ENCODE measurements around the gene TMEM47. TPM values are rescaled to one million over a fixed set of nuclear protein-coding genes. Genes with fewer than 3 reads are reported as not detected.

TMEM47 gene
- polyA plus RNA-seq, 4 donors, result 0.22 to 7.7 (median 2.2) TPM

DNA sequence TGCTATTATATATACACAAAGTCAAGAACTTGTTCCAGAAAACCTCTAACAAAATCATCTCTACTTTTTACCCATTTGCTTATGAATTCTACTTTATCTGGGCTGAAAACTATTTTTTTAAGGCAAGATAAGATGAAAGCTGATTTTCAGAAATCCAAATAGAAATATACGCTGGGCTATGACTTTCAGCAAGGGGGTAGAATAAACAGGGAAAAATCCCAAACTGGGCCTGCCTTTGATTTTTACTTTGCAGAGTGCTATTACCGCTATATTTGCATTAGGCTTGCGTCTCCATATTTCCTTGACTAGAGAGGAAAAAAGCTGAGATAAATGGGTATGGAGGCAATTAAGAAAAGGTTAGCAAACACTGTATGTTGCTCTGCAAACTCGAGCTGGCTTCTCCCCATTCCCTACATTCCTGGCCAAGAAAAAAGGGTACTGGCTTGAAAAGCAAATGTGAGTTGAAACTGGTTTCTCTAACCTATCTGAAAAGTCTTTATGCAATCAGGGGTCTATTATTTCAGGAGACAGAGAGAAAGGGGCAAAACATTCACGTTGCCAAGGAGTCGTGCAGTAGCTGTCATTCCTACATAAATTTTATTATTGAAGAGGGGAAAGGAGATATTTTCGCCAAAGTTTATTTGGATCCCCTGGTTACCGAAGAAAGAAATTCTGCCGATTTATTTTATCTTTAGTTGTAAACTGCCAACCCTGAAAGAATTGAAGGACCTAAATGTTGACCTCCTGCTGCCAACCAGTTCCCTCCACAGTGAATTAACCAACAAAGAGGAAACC, 2.2 kb downstream of the TMEM47 start:
- 25 to 34% (median 27%) methylated on average over 9 of the region's 9 CpGs for WGBS, 3 donors
- no peak overlapping the region for H3K4me3 ChIP-seq (ENCODE audit: low read depth in 1 of 3, low read length in 3 of 3)
- no peak for FAIRE-seq
- no peaks in the 10 kb centered on the region for H3K36me3 ChIP-seq (ENCODE audit: control insufficient read depth in 3 of 3, insufficient read depth in 2 of 3, low read depth in 1 of 3, low read length in 3 of 3)
- DNase-seq, result no peak
- H3K27ac ChIP-seq (ENCODE audit: low read depth in 1 of 3, low read length in 2 of 3), result no peak overlapping the region
- H3K4me1 ChIP-seq (ENCODE audit: control insufficient read depth in 3 of 3, insufficient read depth in 2 of 3, low read depth in 1 of 3, low read length in 2 of 3), result no peaks in the 10 kb centered on the region
- peaks cover 0 to 15% (median 0%) of the 10 kb centered on the region in 3 donors for H3K27me3 ChIP-seq (ENCODE audit: control insufficient read depth in 3 of 3, insufficient read depth in 3 of 3, low read length in 3 of 3)
- H3K9me3 ChIP-seq (ENCODE audit: control insufficient read depth in 2 of 2, insufficient read depth in 1 of 2, low read depth in 1 of 2, low read length in 1 of 2), result no peaks in the 10 kb centered on the region

DNA sequence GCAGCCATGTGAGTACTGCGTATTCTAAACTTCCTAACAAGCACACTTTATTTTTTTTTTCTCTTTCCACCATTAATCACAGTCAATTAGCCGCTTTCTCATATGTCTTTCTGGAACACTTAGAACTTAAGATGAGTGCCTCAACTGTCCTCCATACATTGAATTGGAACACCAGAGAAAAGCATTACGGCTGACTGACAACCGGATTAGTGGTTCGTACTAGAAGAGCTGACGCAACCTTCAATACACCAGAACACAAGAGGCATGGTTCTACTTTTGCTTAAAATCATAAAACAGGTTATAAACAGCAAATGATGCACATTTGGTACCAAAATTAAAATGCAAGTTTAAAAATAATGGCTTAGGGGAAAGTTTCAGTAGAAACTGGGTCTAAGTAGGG, 3.3 kb downstream of the TMEM47 start:
- no peak overlapping the region for H3K27ac ChIP-seq (ENCODE audit: low read depth in 1 of 3, low read length in 2 of 3)
- WGBS, 3 donors, result 63 to 92% (median 80%) methylated on average over 6 of the region's 6 CpGs
- H3K36me3 ChIP-seq (ENCODE audit: control insufficient read depth in 3 of 3, insufficient read depth in 2 of 3, low read depth in 1 of 3, low read length in 3 of 3), result no peaks in the 10 kb centered on the region
- DNase-seq (no peak), FAIRE-seq (no peak)
- no peaks in the 10 kb centered on the region for H3K9me3 ChIP-seq (ENCODE audit: control insufficient read depth in 2 of 2, insufficient read depth in 1 of 2, low read depth in 1 of 2, low read length in 1 of 2)
- peaks cover 0 to 15% (median 0%) of the 10 kb centered on the region in 3 donors for H3K27me3 ChIP-seq (ENCODE audit: control insufficient read depth in 3 of 3, insufficient read depth in 3 of 3, low read length in 3 of 3)
- no peaks in the 10 kb centered on the region for H3K4me1 ChIP-seq (ENCODE audit: control insufficient read depth in 3 of 3, insufficient read depth in 2 of 3, low read depth in 1 of 3, low read length in 2 of 3)
- no peak overlapping the region for H3K4me3 ChIP-seq (ENCODE audit: low read depth in 1 of 3, low read length in 3 of 3)

DNA sequence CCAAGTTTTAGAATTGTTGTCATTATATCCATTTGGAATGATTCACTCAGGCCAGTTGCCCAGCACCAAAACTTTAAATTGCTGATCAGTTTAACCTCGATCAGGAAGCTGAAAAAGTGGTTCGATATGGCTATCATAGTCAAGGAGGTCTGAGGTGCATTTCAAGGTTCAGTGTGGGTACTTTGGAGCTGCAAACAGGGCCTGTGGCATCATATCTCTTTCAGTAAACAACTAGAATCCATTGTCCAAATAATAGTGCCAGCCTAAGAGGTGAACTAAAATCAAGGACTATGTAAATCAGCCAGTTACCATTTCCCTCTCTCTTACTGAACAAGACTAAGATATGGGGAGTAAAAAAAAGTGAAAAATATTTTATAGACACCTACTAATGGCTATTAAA, 14.2 kb downstream of the TMEM47 start:
- WGBS, 3 donors, result 39 to 67% (median 54%) methylated on average over 2 of the region's 2 CpGs
- FAIRE-seq (no peak), DNase-seq (no peak)
- Histone ChIP-seq H3K36me3 (ENCODE audit: control insufficient read depth in 3 of 3, insufficient read depth in 2 of 3, low read depth in 1 of 3, low read length in 3 of 3) (no peaks in the 10 kb centered on the region), H3K27ac (ENCODE audit: low read depth in 1 of 3, low read length in 2 of 3) (no peak overlapping the region), H3K9me3 (ENCODE audit: control insufficient read depth in 2 of 2, insufficient read depth in 1 of 2, low read depth in 1 of 2, low read length in 1 of 2) (no peaks in the 10 kb centered on the region), H3K27me3 (ENCODE audit: control insufficient read depth in 3 of 3, insufficient read depth in 3 of 3, low read length in 3 of 3) (no peaks in the 10 kb centered on the region), H3K4me1 (ENCODE audit: control insufficient read depth in 3 of 3, insufficient read depth in 2 of 3, low read depth in 1 of 3, low read length in 2 of 3) (no peaks in the 10 kb centered on the region), H3K4me3 (ENCODE audit: low read depth in 1 of 3, low read length in 3 of 3) (no peak overlapping the region)

DNA sequence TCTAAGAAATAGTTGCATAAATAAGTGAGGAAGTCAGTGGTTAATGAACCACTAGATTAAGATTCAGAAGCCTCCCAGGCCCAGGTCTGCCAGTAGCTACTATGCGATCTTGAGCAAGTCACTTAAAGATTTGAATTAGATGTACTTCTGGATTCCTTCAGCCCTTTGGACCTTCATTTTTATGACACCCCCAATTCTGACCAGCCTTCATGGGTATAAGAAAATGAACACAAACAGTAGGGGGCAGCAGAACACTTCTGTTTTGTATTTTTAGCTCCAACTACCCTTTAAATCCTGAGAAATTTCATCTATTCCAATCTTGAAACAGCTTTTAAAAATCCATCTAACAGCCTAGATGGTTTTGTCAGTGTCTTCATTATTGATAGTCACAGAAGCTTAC, 19.0 kb downstream of the TMEM47 start:
- H3K4me1 ChIP-seq (ENCODE audit: control insufficient read depth in 3 of 3, insufficient read depth in 2 of 3, low read depth in 1 of 3, low read length in 2 of 3), result no peaks in the 10 kb centered on the region
- DNase-seq, result peak; percentile 30 to 48
- H3K27ac ChIP-seq (ENCODE audit: low read depth in 1 of 3, low read length in 2 of 3), result no peak overlapping the region
- no peaks in the 10 kb centered on the region for H3K9me3 ChIP-seq (ENCODE audit: control insufficient read depth in 2 of 2, insufficient read depth in 1 of 2, low read depth in 1 of 2, low read length in 1 of 2)
- no peaks in the 10 kb centered on the region for H3K36me3 ChIP-seq (ENCODE audit: control insufficient read depth in 3 of 3, insufficient read depth in 2 of 3, low read depth in 1 of 3, low read length in 3 of 3)
- FAIRE-seq, result no peak
- 12 to 42% (median 16%) methylated on average over 1 of the region's 1 CpG for WGBS, 3 donors
- H3K4me3 ChIP-seq (ENCODE audit: low read depth in 1 of 3, low read length in 3 of 3), result no peak overlapping the region
- no peaks in the 10 kb centered on the region for H3K27me3 ChIP-seq (ENCODE audit: control insufficient read depth in 3 of 3, insufficient read depth in 3 of 3, low read length in 3 of 3)

DNA sequence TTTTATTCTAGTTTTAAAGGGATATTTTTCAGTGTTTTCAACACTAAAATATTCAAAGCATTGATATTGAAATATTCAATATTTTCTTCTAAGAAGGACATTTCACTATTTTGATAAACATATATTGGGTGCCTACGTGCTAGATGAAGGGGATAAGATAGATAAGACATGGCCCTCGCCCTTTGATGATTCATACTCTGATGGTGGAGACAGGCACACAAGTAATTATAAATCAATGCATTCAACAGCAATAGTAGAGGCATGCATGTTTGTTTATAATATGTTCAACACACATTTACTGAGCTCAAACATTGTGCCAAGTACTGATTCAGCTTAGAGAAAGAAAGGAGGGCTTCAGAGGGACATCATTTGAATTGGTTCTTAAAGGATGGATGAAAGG, 22.7 kb downstream of the TMEM47 start:
- no peak for DNase-seq
- H3K4me3 ChIP-seq (ENCODE audit: low read depth in 1 of 3, low read length in 3 of 3), result no peak overlapping the region
- H3K36me3 ChIP-seq (ENCODE audit: control insufficient read depth in 3 of 3, insufficient read depth in 2 of 3, low read depth in 1 of 3, low read length in 3 of 3), result no peaks in the 10 kb centered on the region
- no peaks in the 10 kb centered on the region for H3K9me3 ChIP-seq (ENCODE audit: control insufficient read depth in 2 of 2, insufficient read depth in 1 of 2, low read depth in 1 of 2, low read length in 1 of 2)
- no peak overlapping the region for H3K27ac ChIP-seq (ENCODE audit: low read depth in 1 of 3, low read length in 2 of 3)
- no peak for FAIRE-seq
- 17 to 62% (median 25%) methylated on average over 2 of the region's 2 CpGs for WGBS, 3 donors
- H3K27me3 ChIP-seq (ENCODE audit: control insufficient read depth in 3 of 3, insufficient read depth in 3 of 3, low read length in 3 of 3), result no peaks in the 10 kb centered on the region
- no peaks in the 10 kb centered on the region for H3K4me1 ChIP-seq (ENCODE audit: control insufficient read depth in 3 of 3, insufficient read depth in 2 of 3, low read depth in 1 of 3, low read length in 2 of 3)

DNA sequence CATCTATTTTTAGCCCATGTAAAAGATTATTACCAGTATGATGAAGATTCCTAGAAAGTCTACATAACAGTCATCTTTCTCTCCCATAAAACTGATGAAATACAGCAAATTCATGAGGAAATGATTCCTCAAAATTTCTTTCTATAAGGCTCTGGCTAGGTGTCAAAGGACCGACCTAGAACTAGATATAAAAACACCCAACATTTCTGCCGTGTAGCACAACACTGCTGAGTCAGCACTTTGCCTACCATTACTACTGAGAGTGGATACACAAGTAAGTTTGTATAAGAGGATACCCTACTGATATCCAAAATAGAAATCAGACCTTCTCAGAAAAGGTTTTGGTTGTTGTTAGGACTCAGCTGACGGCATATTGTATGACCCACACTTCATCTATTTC, 24.7 kb downstream of the TMEM47 start:
- DNase-seq (no peak), FAIRE-seq (no peak)
- WGBS, 3 donors, result 77 to 84% (median 80%) methylated on average over 3 of the region's 3 CpGs

DNA sequence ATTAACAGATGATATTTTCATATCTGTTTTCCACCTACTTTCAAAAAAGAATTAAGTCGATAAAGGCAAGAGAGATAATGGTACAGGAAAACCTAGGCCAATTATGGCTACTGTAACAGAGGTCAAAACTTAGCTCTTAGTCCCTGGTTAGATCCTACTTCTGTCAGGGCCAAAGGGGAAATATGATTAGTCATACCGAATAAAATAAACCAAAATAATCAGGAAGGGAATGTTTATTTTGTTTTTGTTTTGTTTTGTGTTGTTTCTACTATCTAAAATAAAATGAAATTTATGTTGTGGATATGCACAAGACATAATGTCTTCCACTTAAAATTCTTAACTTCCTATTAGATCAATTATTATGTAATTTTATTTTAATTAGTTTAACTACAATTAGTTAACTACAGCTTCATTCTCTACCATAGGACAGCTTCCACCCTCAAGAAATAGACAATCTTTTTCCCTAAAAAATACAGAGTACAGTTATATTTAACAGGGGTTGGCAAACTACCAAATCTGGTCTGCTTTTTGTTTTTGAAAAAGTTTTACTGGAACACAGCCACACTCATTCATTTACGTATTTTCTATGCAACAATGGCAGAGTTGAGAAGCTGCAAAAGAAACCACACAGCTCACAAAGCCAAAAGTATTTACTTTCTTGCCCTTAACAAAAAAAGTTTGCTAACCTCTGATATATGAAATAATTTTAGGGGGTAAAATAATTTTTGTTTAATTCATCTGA, 25.4 kb downstream of the TMEM47 start:
- Histone ChIP-seq H3K4me3 (ENCODE audit: low read depth in 1 of 3, low read length in 3 of 3) (no peak overlapping the region), H3K9me3 (ENCODE audit: control insufficient read depth in 2 of 2, insufficient read depth in 1 of 2, low read depth in 1 of 2, low read length in 1 of 2) (no peaks in the 10 kb centered on the region), H3K27ac (ENCODE audit: low read depth in 1 of 3, low read length in 2 of 3) (no peak overlapping the region), H3K27me3 (ENCODE audit: control insufficient read depth in 3 of 3, insufficient read depth in 3 of 3, low read length in 3 of 3) (no peaks in the 10 kb centered on the region), H3K36me3 (ENCODE audit: control insufficient read depth in 3 of 3, insufficient read depth in 2 of 3, low read depth in 1 of 3, low read length in 3 of 3) (no peaks in the 10 kb centered on the region), H3K4me1 (ENCODE audit: control insufficient read depth in 3 of 3, insufficient read depth in 2 of 3, low read depth in 1 of 3, low read length in 2 of 3) (no peaks in the 10 kb centered on the region)
- FAIRE-seq (peak; percentile 64), DNase-seq (no peak)
- 64 to 74% (median 66%) methylated on average over 3 of the region's 3 CpGs for WGBS, 3 donors

More for the DNA sequence above, 24.7 kb downstream of the TMEM47 start:
- Histone ChIP-seq H3K27ac (ENCODE audit: low read depth in 1 of 3, low read length in 2 of 3) (no peak overlapping the region), H3K4me1 (ENCODE audit: control insufficient read depth in 3 of 3, insufficient read depth in 2 of 3, low read depth in 1 of 3, low read length in 2 of 3) (no peaks in the 10 kb centered on the region), H3K36me3 (ENCODE audit: control insufficient read depth in 3 of 3, insufficient read depth in 2 of 3, low read depth in 1 of 3, low read length in 3 of 3) (no peaks in the 10 kb centered on the region), H3K9me3 (ENCODE audit: control insufficient read depth in 2 of 2, insufficient read depth in 1 of 2, low read depth in 1 of 2, low read length in 1 of 2) (no peaks in the 10 kb centered on the region), H3K27me3 (ENCODE audit: control insufficient read depth in 3 of 3, insufficient read depth in 3 of 3, low read length in 3 of 3) (no peaks in the 10 kb centered on the region), H3K4me3 (ENCODE audit: low read depth in 1 of 3, low read length in 3 of 3) (no peak overlapping the region)

DNA sequence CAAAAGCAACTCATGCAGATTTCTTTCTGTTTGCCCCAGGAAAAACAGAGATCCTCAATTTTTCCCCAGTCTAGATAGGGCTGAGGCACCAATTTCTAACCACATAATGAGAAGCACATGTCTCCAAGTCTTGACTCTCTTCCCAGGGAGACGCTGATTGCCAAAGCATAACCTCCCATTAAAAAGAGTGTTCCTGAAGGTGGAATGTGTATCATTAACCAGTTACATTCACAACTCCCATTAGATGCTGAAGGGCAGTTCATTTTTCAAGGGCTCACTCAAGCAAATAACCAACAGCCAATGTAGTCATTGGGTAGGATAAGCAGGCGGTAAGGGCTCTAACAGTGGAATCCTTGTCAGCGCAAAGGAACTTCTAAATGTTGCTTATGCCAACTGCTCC, 27.5 kb downstream of the TMEM47 start:
- no peak for DNase-seq
- Histone ChIP-seq H3K9me3 (ENCODE audit: control insufficient read depth in 2 of 2, insufficient read depth in 1 of 2, low read depth in 1 of 2, low read length in 1 of 2) (no peaks in the 10 kb centered on the region), H3K4me3 (ENCODE audit: low read depth in 1 of 3, low read length in 3 of 3) (no peak overlapping the region), H3K27me3 (ENCODE audit: control insufficient read depth in 3 of 3, insufficient read depth in 3 of 3, low read length in 3 of 3) (no peaks in the 10 kb centered on the region), H3K36me3 (ENCODE audit: control insufficient read depth in 3 of 3, insufficient read depth in 2 of 3, low read depth in 1 of 3, low read length in 3 of 3) (no peaks in the 10 kb centered on the region), H3K27ac (ENCODE audit: low read depth in 1 of 3, low read length in 2 of 3) (no peak overlapping the region), H3K4me1 (ENCODE audit: control insufficient read depth in 3 of 3, insufficient read depth in 2 of 3, low read depth in 1 of 3, low read length in 2 of 3) (no peaks in the 10 kb centered on the region)
- 67 to 87% (median 86%) methylated on average over 3 of the region's 3 CpGs for WGBS, 3 donors
- FAIRE-seq, result no peak
